ENCODE data around the gene MPEG1.

GRCh38 chr11:59200423-59200746 lies 12.3 kb downstream of the MPEG1 start:
- TF ChIP-seq CTCF (IDR thresholded peaks at IDR 0.05; ENCODE audit: low read depth, low read length) (no peak), POLR2A (IDR thresholded peaks at IDR 0.05; ENCODE audit: extremely low read depth, insufficient read length) (no peak), MYC (IDR thresholded peaks at IDR 0.05; ENCODE audit: low read depth, low read length) (no peak), MAX (IDR thresholded peaks at IDR 0.05; ENCODE audit: low read depth, low read length) (no peak)
